Activated CD8-positive, alpha-beta memory T cell treated with anti-CD3 and anti-CD28 coated beads, Interleukin-2, amount 50 U/mL, for 1 hour (primary cell): Measurements from ENCODE around the gene PMEPA1.

Experiments
- DNase-seq: peaks from one replicate; pipeline ENCODE4 v3.0.0-alpha.2; 2020; ENCODE audit errors: extremely low read depth

The PMEPA1 gene

GRCh38 chr20:57711826-57712225 is 2.0 kb upstream of the PMEPA1 start:
- no peak for DNase-seq

GRCh38 chr20:57711311-57711712 is 1.5 kb upstream of the PMEPA1 start:
- no peak for DNase-seq

GRCh38 chr20:57710841-57711240 is 1.0 kb upstream of the PMEPA1 start:
- no peak for DNase-seq

GRCh38 chr20:57708694-57709673 is 831 bp downstream of the PMEPA1 start:
- peak; percentile 17 for DNase-seq

- DNase-seq: no peak
Measured at GRCh38 chr20:57707849-57708693, 1.7 kb downstream of the PMEPA1 start.

GRCh38 chr20:57707320-57707719 is 2.5 kb downstream of the PMEPA1 start:
- no peak for DNase-seq

GRCh38 chr20:57705127-57705899 is 4.5 kb downstream of the PMEPA1 start:
- DNase-seq: no peak

GRCh38 chr20:57704245-57704644 is 5.6 kb downstream of the PMEPA1 start:
- no peak for DNase-seq

GRCh38 chr20:57703013-57703412 is 6.8 kb downstream of the PMEPA1 start:
- no peak for DNase-seq

- DNase-seq: no peak
Measured at GRCh38 chr20:57702521-57702920, 7.3 kb downstream of the PMEPA1 start.

- DNase-seq: no peak
Measured at GRCh38 chr20:57702091-57702490, 7.7 kb downstream of the PMEPA1 start.

- DNase-seq: no peak
Measured at GRCh38 chr20:57701651-57702050, 8.2 kb downstream of the PMEPA1 start.

- no peak for DNase-seq
Measured at GRCh38 chr20:57701090-57701489, 8.7 kb downstream of the PMEPA1 start.

- DNase-seq: no peak
Measured at GRCh38 chr20:57699395-57699794, 10.4 kb downstream of the PMEPA1 start.

- DNase-seq: no peak
Measured at GRCh38 chr20:57698867-57699275, 10.9 kb downstream of the PMEPA1 start.

GRCh38 chr20:57698116-57698866 is 11.5 kb downstream of the PMEPA1 start:
- no peak for DNase-seq

- no peak for DNase-seq
Measured at GRCh38 chr20:57697543-57697942, 12.3 kb downstream of the PMEPA1 start.

GRCh38 chr20:57696401-57696961 is 13.3 kb downstream of the PMEPA1 start:
- no peak for DNase-seq

GRCh38 chr20:57695940-57696339 is 13.9 kb downstream of the PMEPA1 start:
- no peak for DNase-seq

- no peak for DNase-seq
Measured at GRCh38 chr20:57695012-57695411, 14.8 kb downstream of the PMEPA1 start.

- no peak for DNase-seq
Measured at GRCh38 chr20:57694481-57694880, 15.3 kb downstream of the PMEPA1 start.
